Measurements from ENCODE around the gene TMEM167A. TPM values are rescaled to one million over a fixed set of nuclear protein-coding genes. Genes with fewer than 3 reads are reported as not detected.

Gene TMEM167A
- polyA plus RNA-seq, 3 donors, result 50.3 to 337 (median 288) TPM

GRCh38 chr5:83090169-83090568 lies 13.0 kb upstream of the TMEM167A start:
- intact Hi-C loops (cut with micrococcal nuclease), result no loop called here
- H3K4me1 ChIP-seq (ENCODE audit: control insufficient read depth in 1 of 2, insufficient read depth in 2 of 2, low read length in 2 of 2), result peaks cover 0 to 5% of the 10 kb centered on the region in 2 donors
- H3K27me3 ChIP-seq (ENCODE audit: control insufficient read depth in 2 of 2, insufficient read depth in 2 of 2, low read length in 2 of 2), result no peaks in the 10 kb centered on the region
- Mint-ChIP-seq H3K9me3 (peaks cover 31 to 47% (median 37%) of the 10 kb centered on the region in 7 donors), H3K36me3 (peaks cover 25 to 37% of the 10 kb centered on the region in 2 donors), H3K27me3 (ENCODE audit: low read depth in 3 of 3) (no peaks in the 10 kb centered on the region), H3K27ac (no peak overlapping the region), H3K4me1 (peaks cover 13% of the 10 kb centered on the region), H3K4me3 (no peak overlapping the region)
- H3K9ac ChIP-seq (ENCODE audit: insufficient read depth, low read length, poor library complexity, severe bottlenecking), result no peak overlapping the region
- peaks cover 0 to 12% of the 10 kb centered on the region in 2 donors for H3K36me3 ChIP-seq (replicated peaks in 1 of 2; ENCODE audit: control insufficient read depth in 1 of 2, insufficient read depth in 2 of 2, low read length in 2 of 2)
- peaks cover 14 to 30% of the 10 kb centered on the region in 2 donors for H3K9me3 ChIP-seq (replicated peaks in 1 of 2; ENCODE audit: control insufficient read depth in 1 of 2, insufficient read depth in 1 of 2, low read length in 2 of 2)
- DNase-seq, result no peak
- no peak overlapping the region for H3K27ac ChIP-seq (ENCODE audit: low read depth in 1 of 2, low read length in 2 of 2)
- TF ChIP-seq CTCF (IDR thresholded peaks at IDR 0.05), result no peak
- H3K4me2 ChIP-seq (replicated peaks; ENCODE audit: extremely low read depth, low read length, poor library complexity, severe bottlenecking), result no peak overlapping the region
- H4K20me1 ChIP-seq (ENCODE audit: insufficient read depth, low read length), result no peaks in the 10 kb centered on the region
- H3K4me3 ChIP-seq (replicated peaks in 1 of 3; ENCODE audit: low read depth in 2 of 3, low read length in 3 of 3), result no peak overlapping the region
- no peak overlapping the region for H2AFZ ChIP-seq (ENCODE audit: insufficient read depth, low read depth, low read length, poor library complexity, severe bottlenecking)
- WGBS (ENCODE audit: insufficient coverage), result no CpG with 5 or more reads among the region's 3 CpGs
- H3K79me2 ChIP-seq (ENCODE audit: insufficient read depth, low read length), result peaks cover 76% of the 10 kb centered on the region

- Mint-ChIP-seq H3K4me1 (peaks cover 8% of the 10 kb centered on the region), H3K36me3 (peaks cover 8 to 24% of the 10 kb centered on the region in 2 donors), H3K9me3 (peaks cover 1 to 9% (median 6%) of the 10 kb centered on the region in 7 donors), H3K4me3 (no peak overlapping the region), H3K27me3 (ENCODE audit: low read depth in 3 of 3) (no peaks in the 10 kb centered on the region), H3K27ac (no peak overlapping the region)
- peaks cover 3% of the 10 kb centered on the region in 2 donors for H3K9me3 ChIP-seq (replicated peaks in 1 of 2; ENCODE audit: control insufficient read depth in 1 of 2, insufficient read depth in 1 of 2, low read length in 2 of 2)
- no peaks in the 10 kb centered on the region for H4K20me1 ChIP-seq (ENCODE audit: insufficient read depth, low read length)
- H3K79me2 ChIP-seq (ENCODE audit: insufficient read depth, low read length), result peaks cover 87% of the 10 kb centered on the region
- no peaks in the 10 kb centered on the region for H3K36me3 ChIP-seq (replicated peaks in 1 of 2; ENCODE audit: control insufficient read depth in 1 of 2, insufficient read depth in 2 of 2, low read length in 2 of 2)
- WGBS (ENCODE audit: insufficient coverage), result no CpG with 5 or more reads among the region's 2 CpGs
- H2AFZ ChIP-seq (ENCODE audit: insufficient read depth, low read depth, low read length, poor library complexity, severe bottlenecking), result no peak overlapping the region
- no peak for TF ChIP-seq CTCF (IDR thresholded peaks at IDR 0.05)
- H3K27me3 ChIP-seq (ENCODE audit: control insufficient read depth in 2 of 2, insufficient read depth in 2 of 2, low read length in 2 of 2), result no peaks in the 10 kb centered on the region
- intact Hi-C loops (cut with micrococcal nuclease), result no loop called here
- H3K4me1 ChIP-seq (ENCODE audit: control insufficient read depth in 1 of 2, insufficient read depth in 2 of 2, low read length in 2 of 2), result no peaks in the 10 kb centered on the region
- no peak overlapping the region for H3K4me3 ChIP-seq (replicated peaks in 1 of 3; ENCODE audit: low read depth in 2 of 3, low read length in 3 of 3)
- H3K9ac ChIP-seq (ENCODE audit: insufficient read depth, low read length, poor library complexity, severe bottlenecking), result no peak overlapping the region
- DNase-seq, result no peak
- no peak overlapping the region for H3K4me2 ChIP-seq (replicated peaks; ENCODE audit: extremely low read depth, low read length, poor library complexity, severe bottlenecking)
- H3K27ac ChIP-seq (ENCODE audit: low read depth in 1 of 2, low read length in 2 of 2), result no peak overlapping the region
Measured at GRCh38 chr5:83085106-83085505, 7.9 kb upstream of the TMEM167A start.

Data from CD14-positive monocyte (primary cell).